DND-41 (cell line): ENCODE results near the gene KIF2C.

ENCODE experiments used
- ATAC-seq: fragments of 200-7000 bp; cut with Tn5 transposase; 3 replicates; pipeline ENCODE4 v1.9.1; 2021; ENCODE audit warnings: low read depth; ENCODE audit not compliant: insufficient read depth
- DNase-seq: peaks from one replicate; pipeline ENCODE4 v3.0.0-alpha.2; 2020
- H2AFZ ChIP-seq: 2 replicates; pipeline ENCODE4 v1.6.0; 2012; ENCODE audit warnings: low read depth, low read length
- H3K27ac ChIP-seq: 2 replicates; pipeline ENCODE4 v1.5.1; 2012; ENCODE audit warnings: low read length, inconsistent platforms
- H3K27me3 ChIP-seq: fragments of 200-600 bp; sonication (generic); 2 replicates; pipeline ENCODE4 v1.6.0; 2012; ENCODE audit warnings: low read length, mild to moderate bottlenecking, inconsistent platforms; ENCODE audit not compliant: insufficient read depth, poor library complexity
- H3K36me3 ChIP-seq: 2 replicates; pipeline ENCODE4 v1.5.1; 2012; ENCODE audit warnings: low read length, inconsistent platforms; ENCODE audit not compliant: insufficient read depth
- H3K4me1 ChIP-seq: 2 replicates; pipeline ENCODE4 v1.5.1; 2012; ENCODE audit warnings: mild to moderate bottlenecking, low read length; ENCODE audit not compliant: insufficient read depth
- H3K4me2 ChIP-seq: 2 replicates; pipeline ENCODE4 v1.6.0; 2012; ENCODE audit warnings: mild to moderate bottlenecking, moderate library complexity, low read length, inconsistent platforms; ENCODE audit not compliant: insufficient read depth
- H3K4me3 ChIP-seq, 2 experiments: fragments of 200-600 bp in 1 of 2; shearing (Covaris generic) in 1 of 2; 2 replicates each; pipeline ENCODE4 v1.5.1; 2012 to 2016; ENCODE audit warnings: inconsistent platforms in 2 of 2, low read length in 2 of 2, mild to moderate bottlenecking in 2 of 2, low read depth in 1 of 2, moderate library complexity in 1 of 2
- H3K79me2 ChIP-seq: 2 replicates; pipeline ENCODE4 v1.6.0; 2012; ENCODE audit warnings: low read length, inconsistent platforms; ENCODE audit not compliant: insufficient read depth
- H3K9ac ChIP-seq: 2 replicates; pipeline ENCODE4 v1.6.0; 2012; ENCODE audit warnings: low read depth, mild to moderate bottlenecking, inconsistent platforms, low read length, moderate library complexity
- H3K9me3 ChIP-seq: 2 replicates; pipeline ENCODE4 v1.5.1; 2012; ENCODE audit warnings: low read length, moderate library complexity, mild to moderate bottlenecking, inconsistent platforms; ENCODE audit not compliant: insufficient read depth, severe bottlenecking
- H4K20me1 ChIP-seq: 2 replicates; pipeline ENCODE4 v1.6.0; 2012; ENCODE audit warnings: low read length; ENCODE audit not compliant: insufficient read depth
- EZH2 ChIP-seq: IDR thresholded peaks from 3 replicates; pipeline ENCODE4 v1.6.1; 2012; ENCODE audit warnings: borderline replicate concordance, low read depth, mild to moderate bottlenecking, moderate library complexity, low read length, inconsistent platforms; ENCODE audit not compliant: severe bottlenecking
- TF ChIP-seq, protein P1 (sequence below): IDR thresholded peaks from 2 replicates; pipeline ENCODE4 v1.5.1; 2012; ENCODE audit warnings: borderline replicate concordance, low read length, moderate library complexity, mild to moderate bottlenecking; ENCODE audit not compliant: poor library complexity, severe bottlenecking; ENCODE audit errors: extremely low read depth

The KIF2C gene

GRCh38 chr1:44724296-44724954 is 15.2 kb upstream of the KIF2C start:
- TF ChIP-seq, protein P1, sequence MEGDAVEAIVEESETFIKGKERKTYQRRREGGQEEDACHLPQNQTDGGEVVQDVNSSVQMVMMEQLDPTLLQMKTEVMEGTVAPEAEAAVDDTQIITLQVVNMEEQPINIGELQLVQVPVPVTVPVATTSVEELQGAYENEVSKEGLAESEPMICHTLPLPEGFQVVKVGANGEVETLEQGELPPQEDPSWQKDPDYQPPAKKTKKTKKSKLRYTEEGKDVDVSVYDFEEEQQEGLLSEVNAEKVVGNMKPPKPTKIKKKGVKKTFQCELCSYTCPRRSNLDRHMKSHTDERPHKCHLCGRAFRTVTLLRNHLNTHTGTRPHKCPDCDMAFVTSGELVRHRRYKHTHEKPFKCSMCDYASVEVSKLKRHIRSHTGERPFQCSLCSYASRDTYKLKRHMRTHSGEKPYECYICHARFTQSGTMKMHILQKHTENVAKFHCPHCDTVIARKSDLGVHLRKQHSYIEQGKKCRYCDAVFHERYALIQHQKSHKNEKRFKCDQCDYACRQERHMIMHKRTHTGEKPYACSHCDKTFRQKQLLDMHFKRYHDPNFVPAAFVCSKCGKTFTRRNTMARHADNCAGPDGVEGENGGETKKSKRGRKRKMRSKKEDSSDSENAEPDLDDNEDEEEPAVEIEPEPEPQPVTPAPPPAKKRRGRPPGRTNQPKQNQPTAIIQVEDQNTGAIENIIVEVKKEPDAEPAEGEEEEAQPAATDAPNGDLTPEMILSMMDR = no peak
- TF ChIP-seq EZH2 = no peak
- H3K79me2 ChIP-seq = no peaks in the 10 kb centered on the region
- no peaks in the 10 kb centered on the region for H4K20me1 ChIP-seq
- peaks cover 8% of the 10 kb centered on the region; the same call in 1 of the 2 replicates for H3K4me1 ChIP-seq
- H3K4me2 ChIP-seq = no peak overlapping the region
- DNase-seq (no peak), ATAC-seq (no peak)
- H3K27me3 ChIP-seq = no peaks in the 10 kb centered on the region
- H3K9ac ChIP-seq = no peak overlapping the region
- H3K36me3 ChIP-seq = no peaks in the 10 kb centered on the region
- no peak overlapping the region for H3K4me3 ChIP-seq
- H3K9me3 ChIP-seq = no peaks in the 10 kb centered on the region
- no peak overlapping the region for H3K27ac ChIP-seq
- H2AFZ ChIP-seq = no peak overlapping the region

GRCh38 chr1:44724955-44725698 is 14.5 kb upstream of the KIF2C start:
- H2AFZ ChIP-seq = no peak overlapping the region
- H3K9me3 ChIP-seq = no peaks in the 10 kb centered on the region
- no peaks in the 10 kb centered on the region for H4K20me1 ChIP-seq
- ATAC-seq (no peak), DNase-seq (no peak)
- no peaks in the 10 kb centered on the region for H3K36me3 ChIP-seq
- no peak overlapping the region for H3K4me3 ChIP-seq
- TF ChIP-seq EZH2 = no peak
- H3K27me3 ChIP-seq = no peaks in the 10 kb centered on the region
- no peak overlapping the region for H3K27ac ChIP-seq
- no peaks in the 10 kb centered on the region for H3K79me2 ChIP-seq
- peaks cover 9% of the 10 kb centered on the region for H3K4me1 ChIP-seq
- no peak overlapping the region for H3K9ac ChIP-seq
- H3K4me2 ChIP-seq = no peak overlapping the region

DNA sequence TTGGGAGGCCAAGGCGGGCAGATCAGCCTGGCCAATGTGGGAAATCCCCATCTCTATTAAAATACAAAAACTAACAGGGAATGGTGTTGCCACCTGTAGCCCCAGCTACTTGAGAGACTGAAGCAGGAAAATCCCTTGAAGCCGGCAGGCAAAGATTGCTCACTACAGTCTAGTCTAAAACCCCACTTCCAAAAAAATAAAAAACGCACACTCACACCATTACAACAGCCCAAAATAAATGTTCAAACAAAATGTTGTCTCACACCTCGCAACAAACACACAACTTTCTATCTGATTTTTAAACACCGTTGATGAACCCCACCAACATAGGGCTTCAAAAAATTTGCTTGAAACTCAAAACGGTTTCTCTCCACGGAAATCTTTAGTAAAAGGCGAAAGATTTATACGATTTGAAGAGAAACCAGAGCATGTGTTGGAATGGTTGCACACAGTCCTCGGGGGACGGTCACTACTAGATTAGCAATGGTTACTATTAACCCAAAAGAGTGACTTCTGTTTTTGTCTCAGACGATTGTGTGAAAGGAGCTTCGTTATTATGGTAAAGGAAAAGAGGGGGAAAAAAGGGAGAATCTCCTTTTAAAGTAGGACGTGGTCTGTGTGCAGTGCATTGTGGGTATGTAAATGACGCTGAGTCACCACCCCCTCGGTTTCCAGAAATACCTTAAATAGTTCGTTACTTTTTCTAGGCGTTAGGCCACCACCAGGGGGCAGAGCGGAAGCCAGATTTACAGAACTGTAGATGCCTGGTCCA is 8.7 kb upstream of the KIF2C start, which contains the start of gene RNU5D-1:
RNU5D-1 (minus strand) TSS at position 430 of the 772 bp plus-strand sequence.
- H3K79me2 ChIP-seq = no peaks in the 10 kb centered on the region
- peak within 1 kb of the TSS in 1 of 2 experiments; percentile 18; a peak in 2 of 4 replicates for H3K4me3 ChIP-seq
- H3K9ac ChIP-seq = peak within 1 kb of the TSS; percentile 53
- peak within 1 kb of the TSS; percentile 41 for H3K4me2 ChIP-seq
- peak; percentile 95 for DNase-seq
- H4K20me1 ChIP-seq = no peaks in the 10 kb centered on the region
- ATAC-seq = peak; percentile 90
- no peak for TF ChIP-seq EZH2
- TF ChIP-seq, protein P1 = peak; percentile 87
- peak within 1 kb of the TSS; percentile 70 for H2AFZ ChIP-seq
- H3K27ac ChIP-seq = peak within 1 kb of the TSS; percentile 83
- no peaks in the 10 kb centered on the region for H3K27me3 ChIP-seq
- H3K36me3 ChIP-seq = no peaks in the 10 kb centered on the region
- peaks cover 30% of the 10 kb centered on the region for H3K4me1 ChIP-seq
- no peaks in the 10 kb centered on the region for H3K9me3 ChIP-seq

DNA sequence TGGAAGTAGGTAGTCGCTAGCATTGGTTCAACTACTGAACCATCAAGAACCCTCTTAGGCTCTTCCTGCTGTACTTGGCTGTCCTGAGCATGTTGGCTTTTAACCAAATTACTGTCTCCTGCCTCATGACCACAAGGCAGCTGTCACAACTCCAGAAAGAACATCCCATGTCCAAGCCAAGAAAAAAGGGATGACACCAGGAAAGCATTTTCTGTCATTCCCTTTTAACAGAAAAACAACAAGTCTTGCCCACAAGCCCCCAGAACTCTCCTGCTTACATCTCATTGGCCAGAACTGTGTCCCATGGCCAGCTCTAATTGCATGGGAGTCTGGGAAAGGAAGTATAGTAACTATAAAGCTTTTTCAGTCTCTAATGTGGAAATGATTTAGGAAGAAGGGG is 6.3 kb upstream of the KIF2C start:
- Histone ChIP-seq H3K4me2 (no peak overlapping the region), H3K79me2 (no peaks in the 10 kb centered on the region), H3K9me3 (no peaks in the 10 kb centered on the region), H3K4me1 (peaks cover 30% of the 10 kb centered on the region), H3K27ac (no peak overlapping the region), H3K36me3 (no peaks in the 10 kb centered on the region), H3K27me3 (no peaks in the 10 kb centered on the region), H2AFZ (no peak overlapping the region), H3K4me3 (no peak overlapping the region), H4K20me1 (no peaks in the 10 kb centered on the region), H3K9ac (no peak overlapping the region)
- no peak for ATAC-seq
- no peak for TF ChIP-seq EZH2
- TF ChIP-seq, protein P1 = no peak
- DNase-seq = no peak
